GM12801 (cell line): ENCODE measurements around the gene HOXC11.

Source experiments
- CTCF ChIP-seq: IDR thresholded peaks from one replicate; pipeline ENCODE4 v1.5.1; 2011; ENCODE audit warnings: control low read depth; ENCODE audit not compliant: insufficient read length; ENCODE audit errors: extremely low read depth

The HOXC11 gene

DNA sequence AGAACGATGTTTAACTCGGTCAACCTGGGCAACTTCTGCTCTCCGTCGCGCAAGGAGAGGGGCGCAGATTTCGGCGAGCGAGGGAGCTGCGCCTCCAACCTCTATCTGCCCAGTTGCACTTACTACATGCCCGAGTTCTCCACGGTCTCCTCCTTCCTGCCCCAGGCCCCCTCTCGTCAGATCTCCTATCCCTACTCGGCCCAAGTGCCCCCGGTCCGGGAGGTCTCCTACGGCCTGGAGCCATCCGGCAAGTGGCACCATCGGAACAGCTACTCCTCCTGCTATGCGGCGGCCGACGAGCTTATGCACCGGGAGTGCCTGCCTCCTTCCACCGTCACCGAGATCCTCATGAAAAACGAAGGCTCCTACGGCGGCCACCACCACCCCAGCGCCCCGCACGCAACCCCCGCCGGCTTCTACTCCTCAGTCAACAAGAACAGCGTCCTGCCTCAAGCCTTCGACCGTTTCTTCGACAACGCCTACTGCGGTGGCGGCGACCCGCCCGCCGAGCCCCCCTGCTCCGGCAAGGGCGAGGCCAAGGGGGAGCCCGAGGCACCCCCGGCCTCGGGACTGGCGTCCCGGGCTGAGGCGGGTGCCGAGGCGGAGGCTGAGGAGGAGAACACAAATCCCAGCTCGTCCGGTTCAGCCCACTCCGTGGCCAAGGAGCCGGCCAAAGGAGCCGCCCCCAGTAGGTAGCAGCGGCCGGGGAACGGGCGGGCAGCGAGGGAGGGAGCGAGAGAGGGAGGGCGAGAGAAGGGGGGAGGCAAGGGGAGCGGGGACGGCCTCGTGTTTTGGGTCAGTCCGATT lies 513 bp downstream of the HOXC11 start:
- TF ChIP-seq CTCF = no peak

GRCh38 chr12:53974084-53975063 lies 1.4 kb downstream of the HOXC11 start, which contains the start of gene HOTAIR:
Gene HOTAIR (minus strand): TSS chr12:53974954.
- TF ChIP-seq CTCF = no peak

GRCh38 chr12:53975064-53975471 lies 2.1 kb downstream of the HOXC11 start:
- no peak for TF ChIP-seq CTCF

DNA sequence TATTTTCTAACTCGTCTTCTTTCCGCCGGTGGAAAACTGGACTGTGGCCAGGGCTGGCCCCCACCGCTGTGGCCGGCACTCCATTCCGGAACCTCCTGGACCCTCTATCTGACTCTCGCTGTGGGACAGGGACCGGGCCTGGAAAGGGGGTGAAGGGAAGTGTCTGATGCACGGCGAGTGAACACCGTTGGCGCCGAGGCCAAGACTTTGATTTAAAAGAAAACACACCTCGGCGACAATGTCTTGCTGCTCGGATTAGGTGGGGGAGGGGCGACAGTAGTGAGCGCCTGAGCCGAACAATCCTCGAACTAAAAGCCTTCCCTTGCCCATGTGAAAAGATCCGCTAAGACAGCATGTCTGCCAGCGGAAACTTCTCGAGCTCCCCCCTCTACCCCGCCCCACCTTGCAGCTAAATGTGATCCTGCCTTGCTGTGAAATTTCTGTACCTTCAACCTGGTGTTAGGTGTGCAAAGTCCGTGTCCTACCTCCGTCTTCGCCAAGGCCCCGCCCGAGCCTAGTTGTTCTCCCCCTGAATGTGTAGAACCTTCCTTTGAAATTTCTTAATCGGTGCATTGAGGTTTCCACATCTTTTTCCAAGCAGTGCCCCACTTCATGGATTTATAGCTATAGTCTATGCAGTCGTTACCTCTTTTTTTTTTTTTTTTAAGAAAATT lies 2.7 kb downstream of the HOXC11 start:
- TF ChIP-seq CTCF = no peak

DNA sequence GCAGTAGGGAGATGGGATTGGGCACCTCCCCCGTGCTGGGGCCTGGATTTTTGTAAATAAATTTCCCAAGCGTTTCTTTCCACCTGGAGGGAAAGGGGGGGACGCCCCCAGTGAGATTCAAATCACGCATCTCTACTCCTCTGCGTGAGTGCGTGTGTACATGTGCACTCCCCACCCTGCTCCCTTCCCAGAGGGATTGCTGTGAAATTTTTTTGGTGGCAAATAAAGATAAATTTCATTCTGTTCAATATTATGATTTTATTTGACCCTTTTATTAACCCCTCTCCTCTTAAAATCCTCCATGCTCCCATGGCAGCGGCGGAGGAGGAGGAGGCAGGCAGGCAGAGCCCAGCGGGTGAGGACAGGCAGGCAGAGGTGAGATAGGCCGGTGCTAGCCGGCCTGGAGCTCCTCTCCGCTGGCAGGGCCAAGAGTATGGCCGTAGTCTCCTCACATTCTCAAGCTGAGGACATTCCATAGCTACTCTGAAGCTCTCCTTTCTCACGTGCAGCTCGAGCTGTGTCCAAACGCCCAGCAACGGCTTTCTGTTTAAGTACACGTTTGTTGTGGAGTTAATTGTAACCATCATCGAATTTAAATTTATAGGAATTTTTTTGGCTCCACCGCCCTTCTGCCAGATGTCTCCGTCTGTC lies 3.4 kb downstream of the HOXC11 start:
- no peak for TF ChIP-seq CTCF

DNA sequence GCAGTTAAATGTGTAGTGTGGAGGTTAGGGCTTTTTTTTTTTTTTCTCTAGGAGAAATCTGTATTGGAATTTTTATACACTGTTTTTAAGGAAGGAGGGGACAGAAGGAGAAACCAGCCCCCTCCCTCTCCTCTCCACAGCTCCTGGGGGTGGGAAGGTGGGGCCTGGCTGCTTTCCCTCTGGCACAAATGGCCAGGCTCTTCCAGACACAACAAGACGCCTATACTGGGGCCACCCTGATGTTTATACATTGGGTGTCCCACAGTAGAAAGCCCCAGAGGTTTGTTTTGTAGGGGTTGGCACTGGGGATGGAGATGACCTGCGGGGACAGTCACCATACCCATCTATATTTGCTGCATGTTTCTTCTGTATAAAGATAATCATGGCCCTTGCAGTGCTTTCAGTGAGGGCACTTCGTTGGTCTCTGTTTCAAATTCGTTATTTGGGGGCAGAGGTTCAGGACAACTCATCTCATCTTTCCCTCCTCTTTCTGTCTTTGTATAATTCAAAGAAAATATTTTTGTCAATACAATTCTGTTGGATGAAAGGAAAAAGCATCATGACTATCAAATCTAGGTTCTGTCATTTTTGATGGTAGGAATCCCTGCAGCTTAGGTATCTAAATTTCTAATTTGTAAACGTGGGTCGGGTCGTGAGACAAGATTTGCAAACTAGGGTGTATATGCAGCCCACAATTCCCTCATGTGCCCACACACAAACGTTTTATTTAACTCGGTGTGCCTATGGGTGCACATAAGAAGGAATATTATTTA lies 4.1 kb downstream of the HOXC11 start:
- no peak for TF ChIP-seq CTCF
